Measurements from ENCODE around the gene SMARCD2. TPM values are rescaled to one million over a fixed set of nuclear protein-coding genes. Genes with fewer than 3 reads are reported as not detected.
"Not testable (repeated sequence)": the region's sequence is repeated elsewhere in the genome, so short reads cannot be mapped to it uniquely, and the experiment has no call there.

Gene SMARCD2
- total RNA-seq (ENCODE audit: low replicate concordance), result 80.7 and 100 TPM in 2 replicates

DNA sequence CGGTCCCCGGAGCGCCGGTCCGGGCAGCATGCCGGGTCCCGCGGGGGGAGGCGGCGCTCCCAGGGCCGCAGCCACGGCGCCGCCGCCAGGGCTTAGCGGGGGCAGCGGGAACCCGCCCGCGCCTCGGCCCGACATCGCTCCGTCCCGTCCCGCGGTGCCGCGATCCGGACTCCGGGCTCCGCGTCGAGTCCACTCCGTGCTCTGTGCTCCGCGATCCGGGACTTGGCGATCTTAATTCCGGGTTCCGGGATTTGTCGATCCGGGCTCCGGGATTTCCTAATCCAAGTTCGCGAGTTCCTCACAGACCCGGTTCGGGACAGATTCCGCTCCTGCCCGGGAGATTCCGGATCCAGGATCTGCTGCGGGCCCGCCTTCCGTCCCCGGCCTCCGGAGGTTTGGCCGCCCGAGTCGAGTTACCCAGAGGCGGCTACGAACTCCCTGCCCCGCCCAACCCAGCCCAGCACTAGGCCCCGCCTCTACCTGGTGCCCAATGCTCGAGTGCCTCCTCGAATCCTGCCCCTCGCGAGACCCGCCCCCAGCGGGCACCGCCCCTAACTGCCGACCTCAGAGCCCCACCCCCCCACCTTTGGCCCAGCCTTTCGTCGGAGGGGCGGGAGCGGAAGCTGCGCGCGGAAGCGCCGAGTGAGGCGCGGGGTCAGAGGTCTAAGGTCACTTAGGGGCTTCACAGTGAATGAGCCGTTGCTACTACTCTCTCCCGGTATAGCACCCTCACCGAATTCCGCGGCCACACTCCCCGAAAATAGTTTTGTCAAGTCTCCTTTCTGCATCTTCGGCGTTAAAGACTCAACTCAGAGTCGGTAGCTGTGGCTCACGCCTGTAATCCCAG lies at the start of gene SMARCD2:
Gene SMARCD2, minus strand, starts transcription at position 146 of the 847 bp plus-strand sequence. Its CDS starts 11 bp downstream, at position 135.
- H3F3A ChIP-seq (ENCODE audit: low read depth), result peaks cover 29% of the 10 kb centered on the region
- peak within 1 kb of the TSS; percentile 95 for H3K4me3 ChIP-seq
- no peaks in the 10 kb centered on the region for H3K36me3 Mint-ChIP-seq
- peak within 1 kb of the TSS; percentile 99 for H3K4me2 ChIP-seq
- TF ChIP-seq EZH2 (IDR thresholded peaks at IDR 0.05), result peak; percentile 67
- no peak for TF ChIP-seq EZH2phosphoT487 (IDR thresholded peaks at IDR 0.05)
- TF ChIP-seq, protein P1, sequence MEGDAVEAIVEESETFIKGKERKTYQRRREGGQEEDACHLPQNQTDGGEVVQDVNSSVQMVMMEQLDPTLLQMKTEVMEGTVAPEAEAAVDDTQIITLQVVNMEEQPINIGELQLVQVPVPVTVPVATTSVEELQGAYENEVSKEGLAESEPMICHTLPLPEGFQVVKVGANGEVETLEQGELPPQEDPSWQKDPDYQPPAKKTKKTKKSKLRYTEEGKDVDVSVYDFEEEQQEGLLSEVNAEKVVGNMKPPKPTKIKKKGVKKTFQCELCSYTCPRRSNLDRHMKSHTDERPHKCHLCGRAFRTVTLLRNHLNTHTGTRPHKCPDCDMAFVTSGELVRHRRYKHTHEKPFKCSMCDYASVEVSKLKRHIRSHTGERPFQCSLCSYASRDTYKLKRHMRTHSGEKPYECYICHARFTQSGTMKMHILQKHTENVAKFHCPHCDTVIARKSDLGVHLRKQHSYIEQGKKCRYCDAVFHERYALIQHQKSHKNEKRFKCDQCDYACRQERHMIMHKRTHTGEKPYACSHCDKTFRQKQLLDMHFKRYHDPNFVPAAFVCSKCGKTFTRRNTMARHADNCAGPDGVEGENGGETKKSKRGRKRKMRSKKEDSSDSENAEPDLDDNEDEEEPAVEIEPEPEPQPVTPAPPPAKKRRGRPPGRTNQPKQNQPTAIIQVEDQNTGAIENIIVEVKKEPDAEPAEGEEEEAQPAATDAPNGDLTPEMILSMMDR (IDR thresholded peaks at IDR 0.05), result no peak
- H3K4me1 Mint-ChIP-seq, result peaks cover 26% of the 10 kb centered on the region
- H3K9me3 Mint-ChIP-seq, result no peaks in the 10 kb centered on the region
- peaks cover 22% of the 10 kb centered on the region for H4K20me1 ChIP-seq (ENCODE audit: low read depth)
- peak; percentile 99 for DNase-seq (ENCODE audit: low spot score)
- peak within 1 kb of the TSS; percentile 69 for H3K9ac ChIP-seq
- no peaks in the 10 kb centered on the region for H3K9me3 ChIP-seq (ENCODE audit: low read depth)
- peaks cover 21% of the 10 kb centered on the region for H3K4me1 ChIP-seq
- H2AFZ ChIP-seq (replicated peaks), result peak within 1 kb of the TSS; percentile 58
- H3K27ac Mint-ChIP-seq, result peak within 1 kb of the TSS; percentile 96
- H3K36me3 ChIP-seq, result no peaks in the 10 kb centered on the region
- H3K27ac ChIP-seq, result peak within 1 kb of the TSS; percentile 76
- H3K4me3 Mint-ChIP-seq, result peak within 1 kb of the TSS; percentile 97
- H3K79me2 ChIP-seq (ENCODE audit: low read depth), result peaks cover 42% of the 10 kb centered on the region
- peaks cover 37% of the 10 kb centered on the region for H3K27me3 ChIP-seq
- H3K27me3 Mint-ChIP-seq (ENCODE audit: insufficient read depth, low read depth), result no peaks in the 10 kb centered on the region

- H3K27me3 ChIP-seq; H3K27me3 Mint-ChIP-seq (ENCODE audit: insufficient read depth, low read depth); H3K36me3 Mint-ChIP-seq; H3K9me3 Mint-ChIP-seq; H3K4me3 ChIP-seq; H3K9ac ChIP-seq; H3K79me2 ChIP-seq (ENCODE audit: low read depth); H3K9me3 ChIP-seq (ENCODE audit: low read depth); H3F3A ChIP-seq (ENCODE audit: low read depth); H3K4me1 ChIP-seq; H4K20me1 ChIP-seq (ENCODE audit: low read depth); H3K4me1 Mint-ChIP-seq; H3K4me2 ChIP-seq; H2AFZ ChIP-seq (replicated peaks); H3K27ac ChIP-seq; H3K4me3 Mint-ChIP-seq; H3K36me3 ChIP-seq: not testable (repeated sequence)
- peak; percentile 63 for DNase-seq (ENCODE audit: low spot score)
- peak overlapping the region; percentile 69 for H3K27ac Mint-ChIP-seq
- TF ChIP-seq, protein P1 (IDR thresholded peaks at IDR 0.05), result peak; percentile 52
These were observed 46.8 kb upstream of the SMARCD2 start for GRCh38 chr17:63889026-63889848.

DNA sequence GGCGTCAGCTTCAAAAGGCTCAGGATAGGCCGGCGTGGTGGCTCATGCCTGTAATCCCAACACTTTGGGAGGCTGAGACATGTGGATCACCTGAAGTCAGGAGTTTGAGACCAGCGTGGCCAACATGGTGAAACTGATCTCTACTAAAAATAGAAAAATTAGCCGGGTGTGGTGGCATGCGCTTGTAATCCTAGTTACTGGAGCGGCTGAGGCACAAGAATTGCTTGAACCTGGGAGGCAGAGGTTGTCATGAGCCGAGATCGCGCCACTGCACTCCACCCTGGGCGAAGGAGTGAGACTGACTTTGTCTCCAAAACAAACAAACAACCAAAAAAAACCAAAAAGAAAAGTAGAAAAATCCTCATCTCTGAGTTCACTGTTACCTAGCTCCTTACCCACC lies 42.6 kb upstream of the SMARCD2 start:
- not testable (repeated sequence) for H3K4me2 ChIP-seq; H3K36me3 ChIP-seq; H3K9me3 ChIP-seq (ENCODE audit: low read depth); H3K4me3 ChIP-seq; H3K27me3 ChIP-seq; H3F3A ChIP-seq (ENCODE audit: low read depth); H3K9me3 Mint-ChIP-seq; H3K36me3 Mint-ChIP-seq; H3K4me1 Mint-ChIP-seq; H3K9ac ChIP-seq; DNase-seq (ENCODE audit: low spot score); H3K27ac Mint-ChIP-seq; H3K79me2 ChIP-seq (ENCODE audit: low read depth); H3K27me3 Mint-ChIP-seq (ENCODE audit: insufficient read depth, low read depth); H3K4me1 ChIP-seq; H2AFZ ChIP-seq (replicated peaks); H3K4me3 Mint-ChIP-seq; H4K20me1 ChIP-seq (ENCODE audit: low read depth); H3K27ac ChIP-seq

- H3K4me1 ChIP-seq; H4K20me1 ChIP-seq (ENCODE audit: low read depth); H3K27ac ChIP-seq; H3K27ac Mint-ChIP-seq; H3K4me2 ChIP-seq; H3K27me3 ChIP-seq; H3K27me3 Mint-ChIP-seq (ENCODE audit: insufficient read depth, low read depth); H3K4me1 Mint-ChIP-seq; H3K79me2 ChIP-seq (ENCODE audit: low read depth); H3K36me3 Mint-ChIP-seq; H2AFZ ChIP-seq (replicated peaks); H3K36me3 ChIP-seq; H3K9ac ChIP-seq; H3K9me3 ChIP-seq (ENCODE audit: low read depth); H3K4me3 ChIP-seq; H3K9me3 Mint-ChIP-seq; H3F3A ChIP-seq (ENCODE audit: low read depth); DNase-seq (ENCODE audit: low spot score); H3K4me3 Mint-ChIP-seq: not testable (repeated sequence)
These were observed 40.2 kb upstream of the SMARCD2 start for GRCh38 chr17:63882626-63883126.
